Effector memory CD4-positive, alpha-beta T cell (primary cell): ENCODE results near the gene TUBA1A.
A peak's percentile ranks its signal among the peaks of the same experiment; 100 is the strongest.

Experiments
- DNase-seq, 3 donors: peaks; one replicate each; pipeline ENCODE4 v3.0.0-alpha.2; 2020
- H3K27ac ChIP-seq: 2 replicates; pipeline ENCODE4 v1.7.0; 2013; ENCODE audit warnings: mild to moderate bottlenecking, low read length, moderate library complexity; ENCODE audit not compliant: insufficient read depth, poor library complexity, severe bottlenecking
- H3K27me3 ChIP-seq: replicated peaks from 2 replicates; pipeline ENCODE4 v1.7.0; 2013; ENCODE audit warnings: mild to moderate bottlenecking, low read length; ENCODE audit not compliant: insufficient read depth, control insufficient read depth, poor library complexity, severe bottlenecking
- H3K36me3 ChIP-seq: 2 replicates; pipeline ENCODE4 v1.7.0; 2013; ENCODE audit warnings: mild to moderate bottlenecking, low read length, moderate library complexity; ENCODE audit not compliant: control insufficient read depth, insufficient read depth
- H3K4me1 ChIP-seq: 2 replicates; pipeline ENCODE4 v1.7.0; 2013; ENCODE audit warnings: low read length, mild to moderate bottlenecking; ENCODE audit not compliant: control insufficient read depth, insufficient read depth, poor library complexity, severe bottlenecking
- H3K4me3 ChIP-seq: 2 replicates; pipeline ENCODE4 v1.7.0; 2013; ENCODE audit warnings: low read length, low read depth, mild to moderate bottlenecking; ENCODE audit not compliant: insufficient read depth, poor library complexity, severe bottlenecking
- H3K9me3 ChIP-seq: 2 replicates; pipeline ENCODE4 v1.7.0; 2013; ENCODE audit warnings: mild to moderate bottlenecking, low read length, moderate library complexity; ENCODE audit not compliant: control insufficient read depth
- total RNA-seq, 3 donors: gene quantifications; one replicate each; lab custom pipeline; 2026; lab: John Stamatoyannopoulos, UW

The TUBA1A gene
- total RNA-seq = 422 to 634 (median 484) reads per million in 3 donors

DNA sequence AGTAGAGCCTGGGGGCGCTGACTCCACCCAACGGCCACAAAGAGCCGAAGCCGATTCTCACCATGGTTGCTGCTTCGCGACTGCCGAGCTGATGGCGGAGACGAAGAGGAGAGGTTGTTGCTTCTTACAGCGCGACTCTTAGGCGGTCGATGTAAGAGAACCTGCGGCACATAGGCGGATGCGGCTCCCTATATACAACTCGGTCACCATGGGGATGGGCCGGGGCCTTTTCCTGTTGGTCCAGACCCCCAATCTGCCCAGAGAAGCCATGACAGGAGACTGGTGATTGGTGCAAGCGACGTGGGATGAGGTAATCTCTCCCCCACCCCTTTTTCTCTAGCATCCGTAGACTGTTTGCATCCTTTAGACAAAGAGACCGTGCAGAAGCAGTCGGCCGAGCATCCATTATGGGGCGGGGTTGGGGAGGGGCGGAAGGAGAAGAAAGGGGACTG lies at the start of gene TUBA1A:
TSS of gene TUBA1A (minus strand) at position 165 of the 452 bp plus-strand sequence. CDS start at position 64, 101 bp downstream.
- H3K9me3 ChIP-seq = no peaks in the 10 kb centered on the region

DNA sequence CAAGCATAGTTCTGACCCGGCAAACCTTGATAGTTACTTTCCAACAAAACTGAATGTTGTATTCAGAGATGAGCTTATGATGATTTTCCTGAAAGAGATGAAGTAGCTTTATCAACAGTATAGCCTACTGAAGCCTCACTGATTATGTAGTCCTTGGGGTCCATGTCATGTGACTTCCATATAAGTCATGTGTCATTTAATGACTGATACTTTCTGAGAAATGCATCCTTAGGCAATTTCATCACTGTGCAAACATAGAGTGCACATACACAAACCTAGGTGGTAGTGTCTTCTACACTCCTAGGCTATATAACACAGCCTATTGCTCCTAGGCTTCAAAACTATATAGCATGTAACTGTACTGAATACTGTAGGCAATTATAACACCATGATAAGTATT lies 47.5 kb upstream of the TUBA1A start:
- no peak for DNase-seq
- Histone ChIP-seq H3K27me3 (no peaks in the 10 kb centered on the region), H3K4me3 (no peak overlapping the region)

More for the DNA sequence above, at the start of gene TUBA1A:
- H3K36me3 ChIP-seq = peaks cover 12% of the 10 kb centered on the region
- DNase-seq = peak; percentile 94 to 95 (median 95)
- H3K27ac ChIP-seq = peak within 1 kb of the TSS; percentile 98
- H3K4me1 ChIP-seq = peaks cover 9% of the 10 kb centered on the region
- peak within 1 kb of the TSS; percentile 93 for H3K4me3 ChIP-seq
- no peaks in the 10 kb centered on the region for H3K27me3 ChIP-seq

DNA sequence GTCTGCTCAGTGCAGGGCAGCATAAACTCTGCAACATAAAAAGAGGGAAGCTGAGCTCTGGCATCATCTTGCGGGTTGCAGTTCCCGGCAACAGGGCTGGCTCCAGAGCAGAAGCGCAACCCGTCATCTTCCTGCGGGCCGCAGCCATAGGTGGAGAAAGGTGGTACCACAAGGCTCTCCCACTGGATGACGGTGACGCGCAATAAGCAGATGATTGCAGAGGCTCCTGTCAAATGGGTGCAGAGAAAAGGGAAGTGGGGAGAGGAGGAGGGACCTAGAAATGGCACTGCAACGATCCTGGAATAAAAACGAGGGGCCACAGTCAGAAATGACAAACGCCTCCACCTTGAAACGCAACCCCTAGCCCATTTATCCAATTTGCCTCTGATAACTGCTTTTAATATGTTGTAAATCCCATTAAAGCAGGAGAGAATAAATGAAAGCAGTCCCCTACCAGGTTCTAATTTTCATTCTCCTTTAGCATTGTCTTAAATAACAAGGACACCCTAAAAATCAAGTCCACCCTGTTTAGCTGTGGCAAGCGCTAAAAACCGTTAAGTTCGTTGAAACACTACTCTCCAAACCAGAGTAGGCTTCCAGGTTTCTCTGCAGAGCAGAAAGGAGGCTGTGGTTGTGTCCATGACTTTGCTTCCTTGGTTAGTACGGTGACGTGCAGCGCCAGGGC lies 45.1 kb upstream of the TUBA1A start:
- DNase-seq = no peak
- Histone ChIP-seq H3K36me3 (no peaks in the 10 kb centered on the region), H3K4me3 (no peak overlapping the region), H3K9me3 (no peaks in the 10 kb centered on the region), H3K27me3 (no peaks in the 10 kb centered on the region), H3K4me1 (no peaks in the 10 kb centered on the region), H3K27ac (peak overlapping the region; percentile 50)

More for the DNA sequence above, 47.5 kb upstream of the TUBA1A start:
- H3K9me3 ChIP-seq = no peaks in the 10 kb centered on the region
- H3K4me1 ChIP-seq = no peaks in the 10 kb centered on the region
- H3K36me3 ChIP-seq = no peaks in the 10 kb centered on the region
- no peak overlapping the region for H3K27ac ChIP-seq

DNA sequence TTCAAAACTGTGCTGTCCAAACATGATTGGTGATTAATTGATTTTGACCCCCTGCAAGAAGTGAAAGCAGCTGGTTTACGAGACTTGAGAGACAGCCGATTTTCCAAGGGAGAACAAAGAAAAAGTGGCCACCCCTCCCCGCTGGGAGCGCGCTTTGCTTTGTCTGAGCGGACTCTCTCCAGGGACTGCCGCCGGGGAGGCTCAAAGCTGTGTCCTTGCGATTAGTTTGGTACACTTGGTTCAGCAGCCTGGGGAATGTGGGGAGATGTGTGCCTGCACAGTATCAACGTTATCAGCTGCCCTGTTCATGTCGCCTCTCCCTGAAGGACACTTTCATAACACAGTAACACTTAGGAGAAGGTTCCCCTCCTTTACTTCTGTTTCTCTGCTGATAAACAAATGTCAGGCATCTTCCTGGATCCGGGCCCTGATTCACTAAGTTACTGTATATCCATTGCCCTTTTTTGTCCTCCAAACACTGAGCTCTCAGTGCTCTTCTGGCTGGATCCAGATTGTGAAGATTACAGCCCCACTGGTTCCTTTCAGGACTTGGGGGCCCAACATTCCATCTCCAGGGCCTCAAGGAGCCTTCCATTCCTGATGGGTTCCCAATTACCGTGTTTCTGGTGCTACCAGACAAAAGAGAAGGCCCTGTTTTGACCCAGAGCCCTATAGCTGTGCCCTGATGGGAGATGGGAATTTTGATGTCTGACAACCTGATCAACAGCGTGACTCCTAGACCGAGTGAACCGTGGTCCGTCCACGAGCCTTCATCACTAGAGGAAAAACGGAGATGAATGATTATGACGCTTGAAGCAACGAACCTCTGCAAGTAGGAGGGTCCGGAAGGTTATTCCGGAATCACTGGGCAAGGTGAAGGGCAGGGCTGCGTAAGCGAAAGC lies 44.3 kb upstream of the TUBA1A start:
- H3K27ac ChIP-seq = no peak overlapping the region
- H3K9me3 ChIP-seq = no peaks in the 10 kb centered on the region
- no peaks in the 10 kb centered on the region for H3K4me1 ChIP-seq
- no peak overlapping the region for H3K4me3 ChIP-seq
- H3K27me3 ChIP-seq = no peaks in the 10 kb centered on the region
- H3K36me3 ChIP-seq = no peaks in the 10 kb centered on the region
- no peak for DNase-seq

DNA sequence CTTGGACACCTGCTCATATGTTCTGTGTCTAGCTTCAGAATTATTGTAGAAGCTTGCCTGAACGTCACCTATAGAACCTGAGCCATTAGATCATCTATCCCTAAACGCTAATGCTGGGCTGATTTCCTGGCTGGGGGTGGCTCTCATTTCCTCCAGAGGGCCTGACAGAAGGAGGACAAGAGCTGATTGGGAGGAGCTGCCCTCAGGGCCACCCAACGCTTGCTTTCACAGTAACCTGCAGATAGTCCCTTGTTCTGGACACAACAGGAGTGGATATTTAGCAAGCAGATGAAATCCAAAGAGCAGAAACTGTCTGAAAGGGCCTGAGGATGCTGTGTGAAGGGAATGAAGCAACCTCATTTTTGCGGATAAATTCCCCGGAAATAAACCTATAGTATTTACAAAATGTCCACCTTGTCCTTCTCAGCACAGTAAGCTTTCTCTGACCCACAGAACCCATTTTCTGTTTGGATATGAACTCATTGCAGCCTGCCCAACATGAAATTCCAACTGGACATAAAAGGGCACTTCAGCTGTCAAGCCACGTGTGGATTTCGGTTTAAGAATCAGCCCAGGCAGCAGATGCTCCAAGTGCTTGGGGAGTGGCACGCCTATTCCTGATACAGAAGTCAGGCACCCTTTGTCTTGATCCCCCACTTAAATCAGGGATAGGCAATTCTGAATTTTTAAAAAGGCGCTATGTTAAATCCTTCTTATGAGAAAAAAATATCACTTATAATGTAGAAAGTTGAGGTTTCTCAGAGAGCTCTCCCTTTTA lies 43.2 kb upstream of the TUBA1A start:
- Histone ChIP-seq H3K27ac (no peak overlapping the region), H3K36me3 (no peaks in the 10 kb centered on the region), H3K4me1 (no peaks in the 10 kb centered on the region), H3K4me3 (no peak overlapping the region), H3K9me3 (no peaks in the 10 kb centered on the region), H3K27me3 (no peaks in the 10 kb centered on the region)
- no peak for DNase-seq

DNA sequence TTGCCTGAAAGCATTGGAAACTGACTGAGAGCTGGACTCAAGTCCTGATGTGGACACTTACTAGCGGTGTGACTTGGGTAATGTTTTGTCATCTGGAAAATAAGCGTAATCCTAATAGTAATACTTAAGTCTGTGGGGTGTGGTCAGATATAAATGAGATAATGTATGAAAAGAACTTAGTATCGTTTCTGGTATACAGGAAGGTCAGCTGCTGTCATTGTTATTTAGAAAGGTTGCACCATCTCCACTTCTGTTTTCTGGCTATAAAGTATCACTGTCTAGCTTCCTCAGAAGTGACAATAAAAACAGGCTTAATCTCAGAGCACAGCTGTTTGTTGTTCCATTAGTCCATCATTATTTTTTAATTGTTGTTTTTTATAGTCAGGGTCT lies 41.9 kb upstream of the TUBA1A start:
- Histone ChIP-seq H3K27ac (no peak overlapping the region), H3K4me3 (no peak overlapping the region)
- DNase-seq = no peak

DNA sequence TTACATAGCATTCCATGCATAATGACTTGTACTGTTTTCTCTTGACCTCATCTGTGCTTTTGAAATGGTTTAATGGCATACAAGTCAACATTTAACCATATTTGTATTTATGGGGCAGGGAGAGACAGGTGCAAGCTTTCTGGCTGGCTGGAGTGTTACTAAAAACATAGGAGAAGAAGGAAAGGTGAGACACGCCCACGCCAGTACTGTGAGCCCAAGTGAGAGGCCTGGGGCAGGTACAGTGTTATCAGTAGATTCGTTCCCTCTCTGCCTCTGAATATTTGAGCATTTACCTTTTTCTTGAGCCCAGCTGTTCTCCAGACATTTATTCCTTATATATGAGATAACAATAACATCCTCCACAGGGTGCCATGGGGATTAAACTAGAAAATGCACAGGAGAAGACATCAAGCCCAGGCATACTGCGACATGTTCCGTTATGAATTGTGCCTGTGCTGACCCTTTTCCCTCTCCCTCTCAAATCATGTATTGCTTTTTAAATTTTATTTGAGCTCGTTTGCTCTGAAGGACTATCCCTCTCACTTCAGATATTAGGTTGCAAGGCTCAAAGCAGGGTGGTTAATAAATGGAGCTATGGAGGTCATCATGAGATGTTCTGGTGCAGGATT lies 41.4 kb upstream of the TUBA1A start:
- H3K9me3 ChIP-seq = no peaks in the 10 kb centered on the region
- no peak for DNase-seq
- no peaks in the 10 kb centered on the region for H3K36me3 ChIP-seq
- no peak overlapping the region for H3K4me3 ChIP-seq
- H3K4me1 ChIP-seq = no peaks in the 10 kb centered on the region
- H3K27ac ChIP-seq = no peak overlapping the region
- no peaks in the 10 kb centered on the region for H3K27me3 ChIP-seq

More for the DNA sequence above, 41.9 kb upstream of the TUBA1A start:
- Histone ChIP-seq H3K27me3 (no peaks in the 10 kb centered on the region), H3K4me1 (no peaks in the 10 kb centered on the region), H3K9me3 (no peaks in the 10 kb centered on the region), H3K36me3 (no peaks in the 10 kb centered on the region)

DNA sequence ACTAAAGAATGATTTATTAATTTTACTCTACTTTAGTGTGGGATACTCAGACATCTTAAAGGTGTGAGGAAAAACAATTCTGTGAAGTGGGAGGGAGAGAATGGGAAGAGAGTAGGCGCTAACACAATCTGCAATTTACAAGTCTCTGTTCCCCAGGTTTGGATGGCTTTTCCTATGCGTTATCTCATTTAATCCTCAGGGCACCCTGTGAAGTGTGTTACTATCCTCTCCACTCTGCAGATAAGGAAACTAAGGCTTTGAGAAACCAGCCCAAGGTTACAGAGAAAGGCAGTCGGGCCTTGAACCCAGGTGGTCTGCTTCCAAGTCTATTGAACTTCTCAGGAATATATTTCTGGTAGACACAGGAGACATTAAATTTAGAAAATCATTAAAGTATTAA lies 39.8 kb upstream of the TUBA1A start:
- DNase-seq = no peak
- Histone ChIP-seq H3K9me3 (no peaks in the 10 kb centered on the region), H3K27me3 (no peaks in the 10 kb centered on the region), H3K27ac (no peak overlapping the region), H3K4me3 (no peak overlapping the region), H3K36me3 (no peaks in the 10 kb centered on the region), H3K4me1 (no peaks in the 10 kb centered on the region)

DNA sequence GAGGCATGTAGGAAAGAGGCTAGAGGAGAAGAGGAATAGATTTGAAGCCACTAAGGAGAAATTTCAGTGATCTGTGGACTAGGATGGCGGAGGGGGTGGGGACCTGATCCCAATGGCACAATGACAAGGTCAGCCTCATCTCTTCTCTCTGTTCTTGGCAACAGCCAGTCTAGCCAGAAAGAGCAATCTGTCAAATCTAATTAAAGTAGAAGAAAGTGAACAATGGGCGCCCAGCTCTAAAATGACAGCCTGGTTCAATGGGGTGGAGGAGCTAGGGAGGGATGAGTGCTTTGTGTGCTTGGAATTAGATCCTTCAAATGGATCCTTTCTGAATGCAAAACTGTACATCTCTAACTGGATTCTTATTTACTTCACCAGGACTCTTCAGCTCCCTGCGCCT lies 38.8 kb upstream of the TUBA1A start:
- Histone ChIP-seq H3K9me3 (no peaks in the 10 kb centered on the region), H3K27me3 (no peaks in the 10 kb centered on the region), H3K36me3 (no peaks in the 10 kb centered on the region), H3K4me3 (no peak overlapping the region), H3K4me1 (no peaks in the 10 kb centered on the region), H3K27ac (no peak overlapping the region)
- DNase-seq = no peak
